ENCODE measurements around the gene LRFN4.

LRFN4 gene

GRCh38 chr11:66858939-66859685 is 2.2 kb downstream of the LRFN4 start:
- Histone ChIP-seq H3K9ac (ENCODE audit: low read length) (no peak overlapping the region), H4K20me1 (ENCODE audit: insufficient read depth, low read length) (no peaks in the 10 kb centered on the region)

DNA sequence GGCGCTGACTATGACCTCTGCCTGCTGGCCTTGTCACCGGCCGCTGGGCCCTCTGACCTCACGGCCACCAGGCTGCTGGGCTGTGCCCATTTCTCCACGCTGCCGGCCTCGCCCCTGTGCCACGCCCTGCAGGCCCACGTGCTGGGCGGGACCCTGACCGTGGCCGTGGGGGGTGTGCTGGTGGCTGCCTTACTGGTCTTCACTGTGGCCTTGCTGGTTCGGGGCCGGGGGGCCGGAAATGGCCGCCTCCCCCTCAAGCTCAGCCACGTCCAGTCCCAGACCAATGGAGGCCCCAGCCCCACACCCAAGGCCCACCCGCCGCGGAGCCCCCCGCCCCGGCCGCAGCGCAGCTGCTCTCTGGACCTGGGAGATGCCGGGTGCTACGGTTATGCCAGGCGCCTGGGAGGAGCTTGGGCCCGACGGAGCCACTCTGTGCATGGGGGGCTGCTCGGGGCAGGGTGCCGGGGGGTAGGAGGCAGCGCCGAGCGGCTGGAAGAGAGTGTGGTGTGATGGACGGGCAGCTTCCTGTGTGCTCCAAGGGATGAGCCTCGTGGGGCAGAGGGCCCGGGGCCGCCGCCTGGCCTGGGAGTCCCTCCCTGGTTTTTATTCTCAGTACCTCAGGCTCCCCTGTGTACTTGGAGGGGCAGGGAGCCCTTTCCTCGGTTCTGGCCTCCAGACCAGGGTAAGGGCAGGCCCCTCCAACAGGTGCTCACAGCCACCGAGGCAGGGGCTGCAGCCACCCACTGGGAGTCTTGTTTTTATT is 3.0 kb downstream of the LRFN4 start:
- no peaks in the 10 kb centered on the region for H4K20me1 ChIP-seq (ENCODE audit: insufficient read depth, low read length)
- no peaks in the 10 kb centered on the region for H3K79me2 ChIP-seq (ENCODE audit: low read length)
- TF ChIP-seq EZH2 (optimal IDR thresholded peaks at IDR 0.05; ENCODE audit: low read depth, low read length) (no peak), CTCF (IDR thresholded peaks at IDR 0.05; ENCODE audit: low read length) (no peak), EZH2phosphoT487 (IDR thresholded peaks at IDR 0.05; ENCODE audit: low read length) (no peak)
- H3K4me1 ChIP-seq (ENCODE audit: low read length): peaks cover 16% of the 10 kb centered on the region
- no peak for DNase-seq
- H3K27ac ChIP-seq (ENCODE audit: low read length): no peak overlapping the region
- peaks cover 7% of the 10 kb centered on the region; the same call in 1 of the 2 replicates for H3K27me3 ChIP-seq (replicated peaks; ENCODE audit: insufficient read depth, low read length)
- H2AFZ ChIP-seq (ENCODE audit: low read length): no peak overlapping the region
- no peaks in the 10 kb centered on the region for H3K36me3 ChIP-seq (replicated peaks; ENCODE audit: insufficient read depth, low read length)
- no peaks in the 10 kb centered on the region for H3K9me2 ChIP-seq (replicated peaks; ENCODE audit: insufficient read depth, low read length)
- H3F3A ChIP-seq (ENCODE audit: insufficient read depth, low read length): peaks cover 14% of the 10 kb centered on the region
- H3K9ac ChIP-seq (ENCODE audit: low read length): no peak overlapping the region
- H3K4me3 ChIP-seq (ENCODE audit: low read length): no peak overlapping the region
- no peaks in the 10 kb centered on the region for H3K9me3 ChIP-seq (replicated peaks; ENCODE audit: insufficient read depth, low read length)
- H3K4me2 ChIP-seq (ENCODE audit: low read depth, low read length): no peak overlapping the region

More at GRCh38 chr11:66858939-66859685, 2.2 kb downstream of the LRFN4 start:
- peaks cover 7% of the 10 kb centered on the region; the same call in 1 of the 2 replicates for H3K27me3 ChIP-seq (replicated peaks; ENCODE audit: insufficient read depth, low read length)
- no peak overlapping the region for H3K27ac ChIP-seq (ENCODE audit: low read length)
- H3K4me1 ChIP-seq (ENCODE audit: low read length): peaks cover 9% of the 10 kb centered on the region
- H3K36me3 ChIP-seq (replicated peaks; ENCODE audit: insufficient read depth, low read length): no peaks in the 10 kb centered on the region
- no peak overlapping the region for H2AFZ ChIP-seq (ENCODE audit: low read length)
- DNase-seq: no peak
- peaks cover 9% of the 10 kb centered on the region for H3F3A ChIP-seq (ENCODE audit: insufficient read depth, low read length)
- H3K9me2 ChIP-seq (replicated peaks; ENCODE audit: insufficient read depth, low read length): no peaks in the 10 kb centered on the region
- H3K4me2 ChIP-seq (ENCODE audit: low read depth, low read length): no peak overlapping the region
- no peak overlapping the region for H3K4me3 ChIP-seq (ENCODE audit: low read length)
- H3K9me3 ChIP-seq (replicated peaks; ENCODE audit: insufficient read depth, low read length): no peaks in the 10 kb centered on the region
- no peak for TF ChIP-seq EZH2 (optimal IDR thresholded peaks at IDR 0.05; ENCODE audit: low read depth, low read length)
- TF ChIP-seq CTCF (IDR thresholded peaks at IDR 0.05; ENCODE audit: low read length): no peak
- TF ChIP-seq EZH2phosphoT487 (IDR thresholded peaks at IDR 0.05; ENCODE audit: low read length): no peak
- H3K79me2 ChIP-seq (ENCODE audit: low read length): no peaks in the 10 kb centered on the region

DNA sequence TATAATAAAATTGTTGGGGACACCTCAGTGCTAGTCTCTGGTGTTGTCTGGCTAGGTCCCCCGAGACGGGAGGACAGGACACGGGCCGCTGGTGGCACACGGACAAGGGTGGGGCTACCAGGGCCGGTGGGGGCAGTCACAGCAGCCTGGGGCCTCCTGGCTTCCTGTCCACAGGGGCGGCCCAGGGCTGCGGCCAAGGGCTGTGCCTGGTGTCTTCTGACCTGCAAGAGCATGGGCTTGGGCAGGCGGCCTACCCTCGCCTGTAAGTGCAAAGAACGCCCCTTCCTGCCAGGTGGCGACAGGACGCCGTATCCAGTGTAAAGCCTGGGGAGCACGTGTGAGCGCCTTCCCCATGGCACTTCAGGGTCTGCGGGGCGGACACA is 3.6 kb downstream of the LRFN4 start:
- Histone ChIP-seq H3K27me3 (replicated peaks; ENCODE audit: insufficient read depth, low read length) (peaks cover 7% of the 10 kb centered on the region; the same call in 1 of the 2 replicates), H3K9ac (ENCODE audit: low read length) (no peak overlapping the region), H3K9me3 (replicated peaks; ENCODE audit: insufficient read depth, low read length) (no peaks in the 10 kb centered on the region), H2AFZ (ENCODE audit: low read length) (no peak overlapping the region), H3K9me2 (replicated peaks; ENCODE audit: insufficient read depth, low read length) (no peaks in the 10 kb centered on the region), H3F3A (ENCODE audit: insufficient read depth, low read length) (peaks cover 15% of the 10 kb centered on the region), H4K20me1 (ENCODE audit: insufficient read depth, low read length) (no peaks in the 10 kb centered on the region), H3K4me1 (ENCODE audit: low read length) (peaks cover 20% of the 10 kb centered on the region), H3K4me2 (ENCODE audit: low read depth, low read length) (no peak overlapping the region), H3K79me2 (ENCODE audit: low read length) (no peaks in the 10 kb centered on the region), H3K27ac (ENCODE audit: low read length) (no peak overlapping the region), H3K4me3 (ENCODE audit: low read length) (no peak overlapping the region), H3K36me3 (replicated peaks; ENCODE audit: insufficient read depth, low read length) (no peaks in the 10 kb centered on the region)
- TF ChIP-seq CTCF (IDR thresholded peaks at IDR 0.05; ENCODE audit: low read length) (no peak), EZH2 (optimal IDR thresholded peaks at IDR 0.05; ENCODE audit: low read depth, low read length) (no peak), EZH2phosphoT487 (IDR thresholded peaks at IDR 0.05; ENCODE audit: low read length) (no peak)
- no peak for DNase-seq
